ENCODE data around the gene SCN5A. TPM values are rescaled to one million over a fixed set of nuclear protein-coding genes. Genes with fewer than 3 reads are reported as not detected.

The SCN5A gene
- total and polyA plus RNA-seq, 4 donors, result 0.01 to 0.14 TPM; not detected in 2

- WGBS, result 80% methylated on average over 4 of the region's 4 CpGs
- no peak overlapping the region for H3K27ac ChIP-seq (ENCODE audit: low read depth in 1 of 2, low read length in 2 of 2)
- no peaks in the 10 kb centered on the region for H3K9me3 ChIP-seq (ENCODE audit: control insufficient read depth in 4 of 4, low read length in 3 of 4)
- no peak overlapping the region for H3K4me3 ChIP-seq (ENCODE audit: low read depth in 1 of 3, low read length in 3 of 3)
- H3K4me1 ChIP-seq (ENCODE audit: control insufficient read depth in 4 of 4, insufficient read depth in 4 of 4, low read length in 3 of 4), result no peaks in the 10 kb centered on the region
- no peaks in the 10 kb centered on the region for H3K27me3 ChIP-seq (ENCODE audit: control insufficient read depth in 4 of 4, insufficient read depth in 4 of 4, low read length in 3 of 4)
- no peak overlapping the region for H3K9ac ChIP-seq (ENCODE audit: low read depth in 1 of 2, low read length in 2 of 2)
- no peak for TF ChIP-seq SP1 (IDR thresholded peaks at IDR 0.05)
- no peak for TF ChIP-seq RXRA (IDR thresholded peaks at IDR 0.05)
- TF ChIP-seq MAX (IDR thresholded peaks at IDR 0.05), result no peak
- TF ChIP-seq NR2F2 (IDR thresholded peaks at IDR 0.05), result no peak
- TF ChIP-seq HNF4A (conservative IDR thresholded peaks at IDR 0.05), result no peak
- TF ChIP-seq, protein P1, sequence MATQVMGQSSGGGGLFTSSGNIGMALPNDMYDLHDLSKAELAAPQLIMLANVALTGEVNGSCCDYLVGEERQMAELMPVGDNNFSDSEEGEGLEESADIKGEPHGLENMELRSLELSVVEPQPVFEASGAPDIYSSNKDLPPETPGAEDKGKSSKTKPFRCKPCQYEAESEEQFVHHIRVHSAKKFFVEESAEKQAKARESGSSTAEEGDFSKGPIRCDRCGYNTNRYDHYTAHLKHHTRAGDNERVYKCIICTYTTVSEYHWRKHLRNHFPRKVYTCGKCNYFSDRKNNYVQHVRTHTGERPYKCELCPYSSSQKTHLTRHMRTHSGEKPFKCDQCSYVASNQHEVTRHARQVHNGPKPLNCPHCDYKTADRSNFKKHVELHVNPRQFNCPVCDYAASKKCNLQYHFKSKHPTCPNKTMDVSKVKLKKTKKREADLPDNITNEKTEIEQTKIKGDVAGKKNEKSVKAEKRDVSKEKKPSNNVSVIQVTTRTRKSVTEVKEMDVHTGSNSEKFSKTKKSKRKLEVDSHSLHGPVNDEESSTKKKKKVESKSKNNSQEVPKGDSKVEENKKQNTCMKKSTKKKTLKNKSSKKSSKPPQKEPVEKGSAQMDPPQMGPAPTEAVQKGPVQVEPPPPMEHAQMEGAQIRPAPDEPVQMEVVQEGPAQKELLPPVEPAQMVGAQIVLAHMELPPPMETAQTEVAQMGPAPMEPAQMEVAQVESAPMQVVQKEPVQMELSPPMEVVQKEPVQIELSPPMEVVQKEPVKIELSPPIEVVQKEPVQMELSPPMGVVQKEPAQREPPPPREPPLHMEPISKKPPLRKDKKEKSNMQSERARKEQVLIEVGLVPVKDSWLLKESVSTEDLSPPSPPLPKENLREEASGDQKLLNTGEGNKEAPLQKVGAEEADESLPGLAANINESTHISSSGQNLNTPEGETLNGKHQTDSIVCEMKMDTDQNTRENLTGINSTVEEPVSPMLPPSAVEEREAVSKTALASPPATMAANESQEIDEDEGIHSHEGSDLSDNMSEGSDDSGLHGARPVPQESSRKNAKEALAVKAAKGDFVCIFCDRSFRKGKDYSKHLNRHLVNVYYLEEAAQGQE (IDR thresholded peaks at IDR 0.05), result no peak
- TF ChIP-seq GABPA (IDR thresholded peaks at IDR 0.05 in 1 of 2, conservative IDR thresholded peaks at IDR 0.05 in 1 of 2), result no peak
- no peak for TF ChIP-seq YY1 (IDR thresholded peaks at IDR 0.05)
- TF ChIP-seq FOXA2 (IDR thresholded peaks at IDR 0.05), result no peak
- TF ChIP-seq TAF1 (conservative IDR thresholded peaks at IDR 0.05), result no peak
- TF ChIP-seq CTCF (IDR thresholded peaks at IDR 0.05; ENCODE audit: low read depth, low read length, missing input control), result no peak
- no peaks in the 10 kb centered on the region for H3K36me3 ChIP-seq (ENCODE audit: control insufficient read depth in 4 of 4, insufficient read depth in 3 of 4, low read depth in 1 of 4, low read length in 3 of 4)
- DNase-seq (ENCODE audit: low spot score), result no peak
These were observed 92.7 kb downstream of the SCN5A start for GRCh38 chr3:38556640-38557358.

GRCh38 chr3:38555926-38556325, 93.6 kb downstream of the SCN5A start:
- 94% methylated on average over 2 of the region's 2 CpGs for WGBS
- TF ChIP-seq FOXA2 (IDR thresholded peaks at IDR 0.05), result no peak
- no peak for TF ChIP-seq RAD21 (IDR thresholded peaks at IDR 0.05)
- no peak for TF ChIP-seq JUND (IDR thresholded peaks at IDR 0.05)
- TF ChIP-seq, protein P2, sequence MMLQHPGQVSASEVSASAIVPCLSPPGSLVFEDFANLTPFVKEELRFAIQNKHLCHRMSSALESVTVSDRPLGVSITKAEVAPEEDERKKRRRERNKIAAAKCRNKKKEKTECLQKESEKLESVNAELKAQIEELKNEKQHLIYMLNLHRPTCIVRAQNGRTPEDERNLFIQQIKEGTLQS (IDR thresholded peaks at IDR 0.05), result no peak
- no peak for TF ChIP-seq NR2F2 (IDR thresholded peaks at IDR 0.05)
- TF ChIP-seq HNF4A (conservative IDR thresholded peaks at IDR 0.05), result no peak
- TF ChIP-seq EGR1 (IDR thresholded peaks at IDR 0.05; ENCODE audit: low read depth in 2 of 2), result no peak
- TF ChIP-seq, protein P1 (IDR thresholded peaks at IDR 0.05), result no peak
- TF ChIP-seq TAF1 (conservative IDR thresholded peaks at IDR 0.05), result no peak
- no peak for TF ChIP-seq GABPA (IDR thresholded peaks at IDR 0.05 in 1 of 2, conservative IDR thresholded peaks at IDR 0.05 in 1 of 2)
- TF ChIP-seq MAX (IDR thresholded peaks at IDR 0.05), result no peak
- no peak for TF ChIP-seq CTCF (IDR thresholded peaks at IDR 0.05; ENCODE audit: low read depth, low read length, missing input control)
- no peak for TF ChIP-seq SP1 (IDR thresholded peaks at IDR 0.05)

More at GRCh38 chr3:38555926-38556325, 93.6 kb downstream of the SCN5A start:
- Histone ChIP-seq H3K9ac (ENCODE audit: low read depth in 1 of 2, low read length in 2 of 2) (no peak overlapping the region), H3K36me3 (ENCODE audit: control insufficient read depth in 4 of 4, insufficient read depth in 3 of 4, low read depth in 1 of 4, low read length in 3 of 4) (no peaks in the 10 kb centered on the region), H3K4me1 (ENCODE audit: control insufficient read depth in 4 of 4, insufficient read depth in 4 of 4, low read length in 3 of 4) (no peaks in the 10 kb centered on the region), H3K9me3 (ENCODE audit: control insufficient read depth in 4 of 4, low read length in 3 of 4) (no peaks in the 10 kb centered on the region), H3K27me3 (ENCODE audit: control insufficient read depth in 4 of 4, insufficient read depth in 4 of 4, low read length in 3 of 4) (no peaks in the 10 kb centered on the region), H3K27ac (ENCODE audit: low read depth in 1 of 2, low read length in 2 of 2) (no peak overlapping the region), H3K4me3 (ENCODE audit: low read depth in 1 of 3, low read length in 3 of 3) (no peak overlapping the region)
- no peak for DNase-seq (ENCODE audit: low spot score)

Data from liver (tissue), 9 donors.